Epidermal melanocyte (primary cell): ENCODE data around the gene IL15RA.

ENCODE experiments used
- DNase-seq: peaks from one replicate; pipeline ENCODE4 v3.0.0; 2011; ENCODE audit warnings: low spot score; ENCODE audit not compliant: insufficient read length

Gene IL15RA

DNA sequence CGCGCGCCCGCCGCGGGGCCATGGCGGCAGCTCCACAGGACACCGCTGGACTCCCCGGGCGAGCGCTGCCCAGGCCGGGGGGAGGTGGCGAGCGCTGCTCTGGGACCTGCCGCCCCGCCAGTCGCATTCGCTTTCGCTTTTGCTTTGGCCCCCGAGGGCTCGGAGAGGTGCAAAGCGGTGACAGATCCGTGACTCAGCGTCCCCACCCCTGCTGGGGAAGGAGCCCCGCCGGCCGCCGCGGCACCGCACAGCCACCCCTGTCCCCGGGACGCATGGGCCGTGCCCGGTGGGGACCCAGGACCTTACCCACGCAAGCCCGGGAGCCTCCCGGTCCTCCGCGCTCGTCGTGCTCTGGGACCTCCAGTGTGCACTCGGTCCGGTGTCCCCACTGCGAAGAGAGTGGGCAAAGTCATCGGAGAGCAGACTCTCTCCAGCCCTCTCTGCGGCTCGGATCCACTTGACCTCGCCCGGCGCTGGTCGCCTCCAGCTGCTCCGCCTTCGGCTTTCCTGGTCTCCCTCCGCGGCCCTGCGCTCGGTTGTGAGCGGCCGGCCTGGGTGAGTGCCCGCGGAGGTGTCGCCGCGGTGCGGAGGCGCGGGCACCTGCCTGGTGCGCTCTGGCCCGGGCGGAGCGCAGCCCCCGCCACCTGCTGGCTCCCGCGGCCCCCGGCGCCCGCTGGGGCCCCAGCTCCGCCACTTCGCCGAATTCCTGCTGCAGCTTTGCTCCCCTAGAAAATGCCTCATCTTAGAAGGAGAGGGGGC, at the start of gene IL15RA:
TSS of gene IL15RA (minus strand) at position 73 of the 759 bp plus-strand sequence. CDS start at position 22, 51 bp downstream.
- no peak for DNase-seq

DNA sequence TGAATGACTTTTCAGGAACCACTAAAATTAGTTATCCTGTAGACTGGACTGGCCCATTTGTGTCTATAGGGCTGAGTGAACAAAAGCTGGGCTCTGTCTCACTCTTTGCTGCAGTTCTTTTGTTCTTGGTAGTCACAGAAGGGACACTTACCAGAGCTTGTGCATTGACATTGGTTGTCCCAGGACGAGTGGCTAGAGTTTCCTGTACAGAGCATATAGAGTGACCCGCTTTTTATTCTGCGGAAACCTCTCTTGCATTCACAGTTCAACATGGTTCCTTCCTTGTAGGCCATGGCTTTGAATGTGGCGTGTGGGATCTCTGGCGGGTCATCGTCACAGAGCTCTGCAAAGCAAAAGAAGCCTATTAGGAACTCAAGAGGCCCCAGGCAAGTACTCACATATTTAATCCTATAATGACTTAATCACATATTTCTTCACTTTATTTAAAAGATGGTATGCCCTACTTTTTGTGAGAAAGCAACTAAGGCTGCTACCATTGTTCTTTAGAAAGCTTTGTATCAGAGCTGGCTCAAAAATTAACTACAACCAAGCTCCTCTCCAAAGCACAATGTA, 48.4 kb upstream of the IL15RA start:
- DNase-seq = no peak

- DNase-seq = no peak
These were observed 47.0 kb upstream of the IL15RA start for GRCh38 chr10:6024334-6024682.

- DNase-seq = no peak
These were observed 46.5 kb upstream of the IL15RA start for GRCh38 chr10:6023661-6024333.

GRCh38 chr10:6022660-6023059, 45.3 kb upstream of the IL15RA start:
- no peak for DNase-seq

- no peak for DNase-seq
These were observed 43.5 kb upstream of the IL15RA start for GRCh38 chr10:6020826-6021225.

- DNase-seq = no peak
These were observed 42.5 kb upstream of the IL15RA start for GRCh38 chr10:6019796-6020195.

- no peak for DNase-seq
These were observed 41.9 kb upstream of the IL15RA start for GRCh38 chr10:6019010-6019782.

- no peak for DNase-seq
These were observed 41.1 kb upstream of the IL15RA start for GRCh38 chr10:6018422-6018821.

- DNase-seq = no peak
These were observed 40.5 kb upstream of the IL15RA start for GRCh38 chr10:6017781-6018354.

DNA sequence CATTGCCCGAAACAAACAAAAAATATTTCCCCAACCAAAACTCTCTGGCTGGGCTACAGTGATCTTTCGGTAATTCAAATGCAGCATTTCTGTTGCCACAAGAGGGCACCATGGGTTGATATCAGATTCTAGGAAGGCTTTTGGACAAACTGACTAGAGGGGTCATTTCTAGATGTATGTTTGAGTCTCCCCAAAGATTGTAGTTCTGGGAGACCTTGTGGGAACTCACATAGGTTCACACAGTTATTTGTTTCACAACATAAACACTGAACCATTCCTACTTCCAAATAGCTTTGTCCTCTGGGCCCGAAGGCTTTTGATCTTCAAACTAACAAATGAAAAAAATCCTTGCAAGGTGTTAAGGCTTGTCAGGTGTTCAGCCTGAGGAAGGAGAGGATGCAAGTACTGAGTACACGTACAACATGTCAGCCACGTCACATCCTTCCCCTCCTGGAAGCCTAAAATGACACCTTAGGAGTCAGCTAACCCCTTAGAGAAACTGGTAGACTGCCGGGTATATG, 37.0 kb upstream of the IL15RA start:
- DNase-seq = peak; percentile 75

DNA sequence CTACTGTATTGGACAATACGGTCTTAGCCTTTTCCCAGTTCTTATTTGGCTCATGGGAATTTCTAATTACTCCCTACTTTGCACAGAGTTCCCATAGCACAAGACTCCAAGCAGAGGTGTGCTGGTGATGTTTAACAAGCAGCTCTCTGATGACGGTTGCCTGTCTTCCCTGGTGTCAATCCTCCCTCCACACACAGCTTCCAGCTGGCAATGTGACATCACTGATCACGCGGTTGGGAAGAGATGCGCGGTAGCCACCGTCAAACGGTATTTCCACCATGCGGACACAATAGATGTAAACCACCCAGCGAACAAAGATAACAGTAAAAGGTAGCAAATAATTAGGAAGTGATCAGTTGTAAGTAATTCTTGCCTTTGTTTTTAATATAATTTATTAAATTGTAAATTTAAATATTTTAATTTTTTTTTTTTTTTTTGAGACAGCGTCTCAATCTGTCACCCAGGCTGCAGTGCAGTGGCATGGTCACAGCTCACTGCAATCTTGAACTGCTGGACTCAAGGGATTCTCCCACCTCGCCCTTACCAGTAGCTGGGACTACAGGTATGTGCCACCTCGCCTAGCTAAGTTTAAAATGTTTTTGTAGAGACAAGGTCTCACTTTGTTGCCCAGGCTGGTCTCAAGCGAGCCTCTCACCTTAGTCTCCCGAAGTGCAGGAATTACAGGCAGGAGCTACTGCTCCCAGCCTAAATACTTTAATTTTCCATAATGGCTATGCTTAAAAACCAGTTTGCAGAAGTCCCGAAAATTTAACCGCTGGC, 36.3 kb upstream of the IL15RA start:
- no peak for DNase-seq

DNA sequence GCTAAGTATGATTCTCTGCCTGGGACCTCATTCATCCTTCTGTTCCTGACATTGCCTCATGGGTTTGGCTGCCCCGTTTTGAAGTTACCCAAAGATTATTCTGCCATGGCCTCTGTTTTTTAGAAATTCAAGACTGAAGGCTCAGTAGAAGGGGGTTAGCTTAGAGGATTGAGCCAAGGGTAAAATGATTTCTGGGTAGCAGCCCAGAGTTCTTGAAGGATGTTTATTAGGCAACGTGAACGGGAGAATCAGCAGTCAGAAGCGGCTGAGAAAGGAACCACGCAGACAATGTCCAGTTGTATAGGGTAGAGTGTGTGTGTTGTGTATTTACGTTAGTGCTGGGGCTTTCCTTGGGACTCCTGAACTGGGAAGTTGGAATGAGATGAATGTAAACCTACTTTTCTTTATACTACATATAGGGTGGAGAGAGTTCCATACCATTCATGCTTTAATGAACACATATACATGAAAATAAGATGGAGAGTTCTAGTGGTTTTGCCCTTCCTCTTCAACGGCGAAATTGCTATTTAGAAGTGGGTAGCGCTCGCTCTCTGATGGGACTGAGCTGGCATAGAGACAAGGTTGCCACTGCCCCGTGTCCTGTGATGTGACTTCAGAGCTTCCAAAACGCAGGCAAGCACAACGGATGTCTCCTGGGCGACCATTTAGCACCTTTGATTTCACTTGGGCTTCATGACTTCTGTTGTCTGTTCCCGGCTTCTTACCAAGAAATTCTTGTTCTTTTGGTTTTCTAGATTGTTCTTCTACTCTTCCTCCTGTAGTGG, 35.0 kb upstream of the IL15RA start:
- no peak for DNase-seq

- no peak for DNase-seq
These were observed 34.2 kb upstream of the IL15RA start for GRCh38 chr10:6011558-6011957.

DNA sequence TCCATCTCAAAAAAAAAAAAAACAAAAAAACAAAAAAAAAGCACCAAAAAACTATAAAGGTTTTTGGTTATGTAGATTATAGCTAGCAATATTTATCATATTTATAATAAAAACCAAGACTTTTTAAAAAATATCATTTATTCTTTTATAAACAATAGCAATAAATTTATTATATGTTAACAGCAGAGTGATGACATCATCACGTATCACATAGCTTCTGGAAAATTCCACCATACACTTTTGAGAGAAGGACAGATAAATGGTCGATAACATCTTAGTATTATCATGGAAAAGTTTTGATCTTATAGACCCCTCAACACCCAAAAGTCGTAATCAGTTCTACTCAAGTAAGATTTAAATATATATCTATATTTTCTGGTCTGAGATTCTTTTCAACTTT, 33.2 kb upstream of the IL15RA start:
- DNase-seq = no peak

DNA sequence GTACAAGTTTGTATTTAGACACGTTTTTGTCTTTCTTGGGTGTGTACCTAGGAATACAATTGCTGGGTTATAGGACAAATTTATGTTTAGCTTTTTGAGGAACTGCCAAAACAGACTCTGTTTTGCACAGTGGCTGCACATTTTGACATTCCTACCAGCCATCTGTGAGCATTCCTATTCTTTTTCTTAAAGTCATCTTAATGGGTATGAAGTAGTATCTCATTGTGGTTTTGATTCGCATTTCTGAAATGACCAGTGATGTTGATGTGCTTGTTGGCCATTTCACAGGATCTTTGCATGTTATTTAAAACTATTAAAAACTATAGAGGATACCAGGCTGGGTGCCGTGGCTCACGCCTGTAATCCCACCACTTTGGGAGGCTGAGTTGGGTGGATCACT, 32.6 kb upstream of the IL15RA start:
- DNase-seq = no peak

GRCh38 chr10:6009150-6009549, 31.8 kb upstream of the IL15RA start:
- DNase-seq = no peak

DNA sequence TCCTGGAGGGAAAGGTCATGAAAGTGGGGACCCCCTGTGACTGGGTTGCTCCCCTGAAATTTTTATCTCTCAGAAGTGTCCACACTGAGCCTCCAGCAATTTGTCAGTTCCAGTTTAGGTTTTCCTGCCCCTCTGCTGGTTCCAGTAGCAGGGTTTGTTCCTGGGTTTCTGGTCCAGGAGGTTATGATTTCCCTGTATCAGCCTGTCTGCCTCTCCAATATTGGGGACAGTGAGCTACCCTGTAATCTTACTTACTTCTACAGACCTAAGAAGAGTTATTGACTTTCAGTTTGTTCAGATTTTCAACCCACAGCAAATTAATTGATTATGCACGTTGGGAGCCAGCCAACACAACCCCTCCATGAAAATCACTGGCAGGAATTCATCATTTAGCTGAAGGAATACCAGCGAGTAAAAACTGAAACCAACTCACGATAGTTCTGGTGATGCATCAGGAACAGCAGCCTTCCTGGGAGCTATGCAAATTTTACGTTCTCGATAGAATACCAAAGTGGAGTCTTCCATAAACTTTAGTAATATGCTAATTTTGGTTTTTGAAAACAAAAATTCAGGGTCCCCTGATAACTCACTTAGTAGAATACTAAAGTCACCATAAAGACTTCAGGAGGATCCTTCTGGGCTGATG, 31.3 kb upstream of the IL15RA start:
- no peak for DNase-seq

DNA sequence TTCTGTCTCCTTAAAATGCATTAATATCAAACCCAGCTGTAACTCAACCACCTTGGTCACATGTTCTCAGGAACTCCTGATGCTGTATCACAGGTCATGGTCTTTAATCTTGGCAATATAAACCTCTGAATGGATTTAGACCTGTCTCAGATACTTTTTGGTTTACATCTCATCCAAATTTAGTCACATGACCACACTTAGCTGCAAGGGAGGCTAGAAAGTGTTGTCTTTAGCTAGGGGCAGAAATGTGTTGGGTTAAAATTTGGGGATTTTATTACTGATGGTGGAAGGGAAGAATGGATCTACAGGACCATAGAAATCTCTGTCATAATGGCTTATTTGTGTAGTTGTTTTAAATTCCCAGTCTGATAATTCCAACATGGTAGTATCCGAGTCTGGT, 29.6 kb upstream of the IL15RA start:
- DNase-seq = no peak
